ENCODE measurements around the gene KLRD1.

The KLRD1 gene, protein sequence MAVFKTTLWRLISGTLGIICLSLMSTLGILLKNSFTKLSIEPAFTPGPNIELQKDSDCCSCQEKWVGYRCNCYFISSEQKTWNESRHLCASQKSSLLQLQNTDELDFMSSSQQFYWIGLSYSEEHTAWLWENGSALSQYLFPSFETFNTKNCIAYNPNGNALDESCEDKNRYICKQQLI

DNA sequence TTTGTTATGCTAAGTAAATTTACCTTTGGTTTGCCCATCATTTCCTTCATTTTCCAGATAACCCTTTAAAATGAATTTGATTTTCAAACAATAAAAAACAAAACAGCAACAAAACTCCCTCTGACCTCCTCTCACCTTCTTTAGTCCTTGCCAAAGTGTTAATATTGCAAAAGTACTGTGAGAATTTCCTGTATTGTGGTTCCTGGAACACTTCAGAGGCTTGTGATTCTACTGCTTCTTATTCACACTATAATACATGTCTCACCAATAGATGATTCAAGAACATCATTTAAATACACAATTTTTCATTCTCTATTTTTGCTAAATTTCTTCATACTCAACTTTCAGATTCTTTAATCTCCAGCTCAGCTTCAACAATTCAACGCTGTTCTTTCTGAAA lies at the start of gene KLRD1:
KLRD1 (plus strand) TSS at position 241 of the 400 bp plus-strand sequence. CDS start 208 bp downstream, outside the sequence.
- Histone ChIP-seq H3K27ac (no peak within 1 kb of the TSS), H3K4me3 (no peak within 1 kb of the TSS)
- TF ChIP-seq, protein P1, sequence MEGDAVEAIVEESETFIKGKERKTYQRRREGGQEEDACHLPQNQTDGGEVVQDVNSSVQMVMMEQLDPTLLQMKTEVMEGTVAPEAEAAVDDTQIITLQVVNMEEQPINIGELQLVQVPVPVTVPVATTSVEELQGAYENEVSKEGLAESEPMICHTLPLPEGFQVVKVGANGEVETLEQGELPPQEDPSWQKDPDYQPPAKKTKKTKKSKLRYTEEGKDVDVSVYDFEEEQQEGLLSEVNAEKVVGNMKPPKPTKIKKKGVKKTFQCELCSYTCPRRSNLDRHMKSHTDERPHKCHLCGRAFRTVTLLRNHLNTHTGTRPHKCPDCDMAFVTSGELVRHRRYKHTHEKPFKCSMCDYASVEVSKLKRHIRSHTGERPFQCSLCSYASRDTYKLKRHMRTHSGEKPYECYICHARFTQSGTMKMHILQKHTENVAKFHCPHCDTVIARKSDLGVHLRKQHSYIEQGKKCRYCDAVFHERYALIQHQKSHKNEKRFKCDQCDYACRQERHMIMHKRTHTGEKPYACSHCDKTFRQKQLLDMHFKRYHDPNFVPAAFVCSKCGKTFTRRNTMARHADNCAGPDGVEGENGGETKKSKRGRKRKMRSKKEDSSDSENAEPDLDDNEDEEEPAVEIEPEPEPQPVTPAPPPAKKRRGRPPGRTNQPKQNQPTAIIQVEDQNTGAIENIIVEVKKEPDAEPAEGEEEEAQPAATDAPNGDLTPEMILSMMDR (IDR thresholded peaks at IDR 0.05): no peak
- no peak for DNase-seq (ENCODE audit: low spot score)

DNA sequence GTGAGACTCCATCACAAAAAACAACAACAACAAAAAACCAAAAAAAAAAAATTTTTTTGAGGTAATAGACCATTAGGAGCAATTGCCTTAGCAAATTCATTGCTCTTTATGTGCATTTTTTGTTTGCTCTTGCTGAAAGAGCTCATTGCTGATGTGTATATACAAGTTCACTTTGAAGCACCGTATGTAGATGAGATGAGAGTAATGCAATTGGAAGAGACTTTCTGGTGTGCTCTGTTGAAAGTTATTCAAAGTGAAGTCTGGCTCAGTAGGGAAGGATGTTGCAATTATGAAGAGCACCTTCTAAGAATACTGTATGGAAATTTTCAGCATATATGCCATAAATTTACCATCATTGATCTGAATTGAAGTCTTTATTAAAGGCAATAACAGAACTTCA lies 46.7 kb upstream of the KLRD1 start:
- TF ChIP-seq, protein P1 (IDR thresholded peaks at IDR 0.05): no peak
- Histone ChIP-seq H3K4me3 (no peak overlapping the region), H3K27ac (no peak overlapping the region)
- no peak for DNase-seq (ENCODE audit: low spot score)

DNA sequence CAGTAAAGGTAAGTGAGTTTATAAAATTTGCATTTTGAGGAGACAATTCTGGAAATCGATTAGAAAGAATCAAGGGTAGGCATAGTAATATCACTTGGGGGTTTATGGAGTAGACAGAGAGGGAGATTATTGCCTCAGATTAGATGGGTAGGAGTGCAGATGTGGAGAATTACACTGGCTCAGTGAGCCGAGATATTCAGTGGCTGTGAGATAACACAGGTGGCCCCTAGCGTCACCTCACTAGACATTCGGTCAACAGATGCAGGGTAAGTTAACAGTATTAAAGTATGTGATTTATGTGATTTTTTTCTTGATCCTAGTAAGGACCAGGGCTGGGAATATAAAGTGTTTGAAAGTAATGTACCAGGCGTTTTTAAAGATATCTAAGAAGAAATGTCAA lies 39.6 kb upstream of the KLRD1 start:
- TF ChIP-seq, protein P1 (IDR thresholded peaks at IDR 0.05): no peak
- no peak overlapping the region for H3K27ac ChIP-seq
- no peak for DNase-seq (ENCODE audit: low spot score)
- no peak overlapping the region for H3K4me3 ChIP-seq

DNA sequence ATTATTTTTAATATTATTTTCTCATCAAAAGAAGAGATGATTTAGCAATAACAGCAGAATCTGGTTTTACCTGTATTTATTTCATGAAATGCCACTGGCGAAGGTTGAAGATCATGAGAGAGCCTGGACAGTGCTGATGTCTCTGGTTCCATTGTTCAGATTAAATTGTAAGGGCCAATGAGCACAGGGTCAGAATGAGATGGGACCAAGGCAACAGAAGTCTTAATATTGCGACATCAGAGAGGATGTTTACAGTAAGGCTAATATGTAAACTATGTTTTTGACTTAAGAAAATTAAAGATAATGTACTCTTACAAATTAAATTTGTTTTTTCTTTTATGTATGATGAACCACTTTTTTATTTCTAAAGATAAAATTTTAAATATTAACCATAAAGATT lies 35.2 kb upstream of the KLRD1 start:
- H3K4me3 ChIP-seq: no peak overlapping the region
- TF ChIP-seq, protein P1 (IDR thresholded peaks at IDR 0.05): no peak
- no peak overlapping the region for H3K27ac ChIP-seq
- DNase-seq (ENCODE audit: low spot score): no peak

DNA sequence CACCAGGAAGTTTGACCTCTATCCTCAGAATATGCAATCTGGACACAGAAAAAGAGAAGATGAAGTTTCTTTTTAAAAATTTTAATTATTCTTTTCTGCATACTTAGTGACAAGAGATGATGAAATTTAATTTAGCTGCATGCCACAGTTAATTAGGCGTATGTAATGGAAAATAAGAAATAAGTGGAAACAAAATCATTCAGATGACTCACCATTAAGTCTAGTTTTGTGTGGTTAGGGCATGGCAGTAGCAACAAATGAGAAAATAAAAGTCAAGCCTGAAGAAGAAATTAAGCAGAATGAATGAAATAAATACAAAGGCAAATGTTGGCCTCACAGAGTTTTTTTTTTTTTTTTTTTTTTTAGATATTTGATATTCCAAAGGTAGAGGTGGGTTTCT lies 30.9 kb upstream of the KLRD1 start:
- TF ChIP-seq, protein P1 (IDR thresholded peaks at IDR 0.05): no peak
- no peak overlapping the region for H3K4me3 ChIP-seq

DNA sequence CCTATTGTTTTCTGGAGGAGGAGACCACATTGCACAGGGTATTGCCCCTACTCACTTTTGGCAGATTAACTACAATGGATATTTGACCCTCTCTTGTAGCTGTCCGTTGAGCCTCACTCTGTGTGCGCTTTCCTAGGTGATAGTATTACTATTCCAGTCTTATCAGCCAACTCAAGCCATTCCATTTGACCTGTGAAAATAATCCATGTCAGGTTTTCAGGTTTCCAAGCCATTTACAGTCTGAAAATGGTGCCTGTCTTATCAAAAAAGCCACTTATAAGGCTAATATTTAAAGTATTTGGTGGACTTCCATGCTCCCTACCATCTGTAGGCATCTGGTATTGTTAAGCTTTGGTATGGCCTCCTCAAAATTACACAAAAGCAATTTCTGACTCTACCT lies 29.6 kb upstream of the KLRD1 start:
- H3K27ac ChIP-seq: no peak overlapping the region
- no peak overlapping the region for H3K4me3 ChIP-seq
- DNase-seq (ENCODE audit: low spot score): no peak
- TF ChIP-seq, protein P1 (IDR thresholded peaks at IDR 0.05): no peak

More for the DNA sequence above, 30.9 kb upstream of the KLRD1 start:
- no peak overlapping the region for H3K27ac ChIP-seq
- DNase-seq (ENCODE audit: low spot score): no peak

DNA sequence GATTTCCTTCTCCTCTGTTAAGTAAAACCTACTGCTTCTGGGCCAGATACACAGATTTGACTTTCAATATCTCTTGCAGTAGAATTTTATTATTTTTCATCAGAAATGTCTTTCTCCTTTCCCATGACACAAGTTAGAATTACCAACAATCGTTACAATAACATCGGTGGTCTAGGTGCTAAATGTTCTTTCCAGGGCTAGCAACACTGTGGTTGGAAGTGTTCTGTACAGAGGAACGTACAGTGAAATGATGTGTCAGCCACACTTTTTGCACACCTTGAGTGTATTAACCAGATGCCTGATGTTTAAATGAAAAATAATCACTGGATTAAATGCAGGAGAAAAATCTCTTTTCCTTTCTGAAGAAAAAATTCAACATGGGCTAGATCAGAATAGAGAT lies 27.7 kb upstream of the KLRD1 start:
- TF ChIP-seq, protein P1 (IDR thresholded peaks at IDR 0.05): no peak
- no peak for DNase-seq (ENCODE audit: low spot score)
- H3K4me3 ChIP-seq: no peak overlapping the region
- no peak overlapping the region for H3K27ac ChIP-seq
